SU-DHL-6 (cell line): ENCODE data around the gene ZSCAN22.

Experiments used
- EZH2phosphoT487 ChIP-seq: fragments of 200-600 bp; sonication (generic), shearing (Covaris generic); conservative IDR thresholded peaks from 2 replicates; pipeline ENCODE4 v1.6.1; 2018; ENCODE audit warnings: mild to moderate bottlenecking, antibody characterized with exemption, low read length, moderate library complexity, mixed read lengths
- TF ChIP-seq, protein P1 (sequence below): fragments of 200-600 bp; sonication (generic); IDR thresholded peaks from one replicate; pipeline ENCODE4 v1.5.1; 2017; ENCODE audit warnings: antibody characterized with exemption, mild to moderate bottlenecking, low read length, moderate library complexity; ENCODE audit not compliant: insufficient read depth, poor library complexity, severe bottlenecking

DNA sequence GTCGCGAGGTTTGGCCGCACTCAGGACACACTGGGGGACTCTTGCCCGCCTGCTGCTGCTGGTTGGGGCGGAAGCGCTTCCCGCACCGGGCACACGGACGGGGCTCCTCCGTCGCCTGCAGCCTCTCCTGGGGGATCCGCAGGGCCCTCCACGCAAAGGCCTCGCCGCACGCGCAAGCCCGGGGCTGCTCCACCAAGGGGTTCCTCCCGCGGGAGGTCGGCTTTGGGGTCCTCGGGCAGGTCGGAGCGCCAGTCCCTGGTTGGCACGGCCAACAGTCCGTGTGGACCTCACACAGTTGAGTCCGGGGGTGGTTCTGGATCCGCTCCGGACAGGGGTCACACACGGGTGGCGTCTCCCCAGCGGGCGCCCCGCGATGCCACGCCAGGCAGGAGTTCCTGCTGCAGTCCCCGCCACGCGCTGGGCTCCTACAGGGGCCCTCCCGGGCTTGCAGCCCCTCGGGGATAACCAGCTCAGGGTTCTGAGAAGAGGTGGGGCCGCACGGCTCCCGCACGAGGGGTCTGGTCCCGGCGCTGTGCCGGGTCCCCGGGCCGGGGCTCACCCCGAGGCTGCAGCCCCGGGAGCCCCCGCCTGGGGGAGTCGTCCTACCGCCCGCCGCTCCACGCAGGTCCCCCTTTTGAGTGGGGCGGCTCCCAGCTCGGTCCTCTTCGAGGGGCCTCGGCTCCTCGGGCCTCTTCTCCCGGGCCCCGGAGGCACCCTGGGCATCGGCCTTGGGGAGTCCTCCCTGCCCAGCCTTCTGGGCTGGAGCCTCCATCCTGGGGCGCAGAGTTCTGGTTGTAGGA is 42.0 kb downstream of the ZSCAN22 start:
- TF ChIP-seq, protein P1, sequence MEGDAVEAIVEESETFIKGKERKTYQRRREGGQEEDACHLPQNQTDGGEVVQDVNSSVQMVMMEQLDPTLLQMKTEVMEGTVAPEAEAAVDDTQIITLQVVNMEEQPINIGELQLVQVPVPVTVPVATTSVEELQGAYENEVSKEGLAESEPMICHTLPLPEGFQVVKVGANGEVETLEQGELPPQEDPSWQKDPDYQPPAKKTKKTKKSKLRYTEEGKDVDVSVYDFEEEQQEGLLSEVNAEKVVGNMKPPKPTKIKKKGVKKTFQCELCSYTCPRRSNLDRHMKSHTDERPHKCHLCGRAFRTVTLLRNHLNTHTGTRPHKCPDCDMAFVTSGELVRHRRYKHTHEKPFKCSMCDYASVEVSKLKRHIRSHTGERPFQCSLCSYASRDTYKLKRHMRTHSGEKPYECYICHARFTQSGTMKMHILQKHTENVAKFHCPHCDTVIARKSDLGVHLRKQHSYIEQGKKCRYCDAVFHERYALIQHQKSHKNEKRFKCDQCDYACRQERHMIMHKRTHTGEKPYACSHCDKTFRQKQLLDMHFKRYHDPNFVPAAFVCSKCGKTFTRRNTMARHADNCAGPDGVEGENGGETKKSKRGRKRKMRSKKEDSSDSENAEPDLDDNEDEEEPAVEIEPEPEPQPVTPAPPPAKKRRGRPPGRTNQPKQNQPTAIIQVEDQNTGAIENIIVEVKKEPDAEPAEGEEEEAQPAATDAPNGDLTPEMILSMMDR = no peak
- no peak for TF ChIP-seq EZH2phosphoT487
